ENCODE results near the gene SNX30.
A peak's percentile ranks its signal among the peaks of the same experiment; 100 is the strongest.

The SNX30 gene

GRCh38 chr9:112833081-112833480 lies 82.5 kb downstream of the SNX30 start:
- no peak for DNase-seq

GRCh38 chr9:112836394-112836793 lies 85.8 kb downstream of the SNX30 start:
- no peak for DNase-seq

GRCh38 chr9:112838342-112838741 lies 87.8 kb downstream of the SNX30 start:
- DNase-seq: no peak

- no peak for DNase-seq
These were observed 88.8 kb downstream of the SNX30 start for GRCh38 chr9:112839331-112839730.

GRCh38 chr9:112841261-112841660 lies 90.7 kb downstream of the SNX30 start:
- no peak for DNase-seq

- DNase-seq: no peak
These were observed 92.0 kb downstream of the SNX30 start for GRCh38 chr9:112842555-112842954.

- peak; percentile 72 for DNase-seq
These were observed 94.4 kb downstream of the SNX30 start for GRCh38 chr9:112844771-112845542.

- DNase-seq: no peak
These were observed 96.2 kb downstream of the SNX30 start for GRCh38 chr9:112846528-112847488.

GRCh38 chr9:112848316-112849151 lies 98.0 kb downstream of the SNX30 start:
- no peak for DNase-seq

- DNase-seq: no peak
These were observed 98.9 kb downstream of the SNX30 start for GRCh38 chr9:112849363-112849922.

GRCh38 chr9:112850840-112851239 lies 100.3 kb downstream of the SNX30 start:
- DNase-seq: no peak

- no peak for DNase-seq
These were observed 102.4 kb downstream of the SNX30 start for GRCh38 chr9:112852741-112853504.

- DNase-seq: no peak
These were observed 103.5 kb downstream of the SNX30 start for GRCh38 chr9:112853882-112854585.

GRCh38 chr9:112854657-112855056 lies 104.1 kb downstream of the SNX30 start:
- DNase-seq: no peak

GRCh38 chr9:112856200-112856599 lies 105.6 kb downstream of the SNX30 start:
- DNase-seq: no peak

- DNase-seq: no peak
These were observed 106.3 kb downstream of the SNX30 start for GRCh38 chr9:112856843-112857242.

- no peak for DNase-seq
These were observed 107.4 kb downstream of the SNX30 start for GRCh38 chr9:112858005-112858404.

GRCh38 chr9:112858625-112859147 lies 108.1 kb downstream of the SNX30 start:
- no peak for DNase-seq

- DNase-seq: no peak
These were observed 109.9 kb downstream of the SNX30 start for GRCh38 chr9:112860451-112860850.

- DNase-seq: no peak
These were observed 110.6 kb downstream of the SNX30 start for GRCh38 chr9:112861155-112861554.

All from kidney glomerular epithelial cell (primary cell).